COLO668 (cell line): Measurements from ENCODE around the gene LHB.
"Not testable (repeated sequence)": the region's sequence is repeated elsewhere in the genome, so short reads cannot be mapped to it uniquely, and the experiment has no call there.

Experiments
- DNase-seq: peaks from one replicate; lab custom pipeline; 2025; ENCODE audit not compliant: unreplicated experiment; lab: John Stamatoyannopoulos, UW

LHB gene

DNA sequence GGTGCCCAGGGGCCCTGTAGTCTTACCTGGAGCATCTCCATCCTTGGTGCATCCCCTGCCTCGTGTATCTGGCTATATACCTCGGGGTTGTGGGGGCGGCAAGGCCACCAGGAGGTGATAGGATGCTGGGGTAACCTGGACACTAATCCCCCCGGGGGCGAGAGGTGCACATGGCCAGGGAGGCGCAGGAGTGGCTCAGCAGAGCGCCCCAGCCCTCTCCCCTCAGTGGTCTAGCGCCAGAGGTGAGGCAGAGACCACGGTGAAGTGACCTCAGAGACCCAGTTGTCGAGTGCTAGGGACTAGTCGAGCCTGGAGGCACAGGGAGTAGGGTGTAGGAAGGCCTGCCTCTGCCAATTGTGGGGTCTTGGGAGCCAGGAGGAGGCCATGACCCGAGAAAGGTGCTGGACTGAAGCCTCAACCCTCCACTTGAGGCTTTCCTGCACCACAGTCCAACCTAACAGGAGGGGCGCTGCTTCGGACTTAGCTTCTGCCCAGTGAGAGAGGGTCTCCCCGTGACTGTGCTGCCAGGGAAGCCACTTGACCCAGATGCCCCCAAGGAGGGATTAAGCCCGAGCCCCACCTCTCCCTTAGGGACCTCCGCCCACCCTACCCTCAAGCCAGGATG is at the start of gene LHB:
Gene LHB (minus strand): TSS at position 51 of the 625 bp plus-strand sequence. CDS start 10 bp downstream, at position 41.
- no peak for DNase-seq

DNA sequence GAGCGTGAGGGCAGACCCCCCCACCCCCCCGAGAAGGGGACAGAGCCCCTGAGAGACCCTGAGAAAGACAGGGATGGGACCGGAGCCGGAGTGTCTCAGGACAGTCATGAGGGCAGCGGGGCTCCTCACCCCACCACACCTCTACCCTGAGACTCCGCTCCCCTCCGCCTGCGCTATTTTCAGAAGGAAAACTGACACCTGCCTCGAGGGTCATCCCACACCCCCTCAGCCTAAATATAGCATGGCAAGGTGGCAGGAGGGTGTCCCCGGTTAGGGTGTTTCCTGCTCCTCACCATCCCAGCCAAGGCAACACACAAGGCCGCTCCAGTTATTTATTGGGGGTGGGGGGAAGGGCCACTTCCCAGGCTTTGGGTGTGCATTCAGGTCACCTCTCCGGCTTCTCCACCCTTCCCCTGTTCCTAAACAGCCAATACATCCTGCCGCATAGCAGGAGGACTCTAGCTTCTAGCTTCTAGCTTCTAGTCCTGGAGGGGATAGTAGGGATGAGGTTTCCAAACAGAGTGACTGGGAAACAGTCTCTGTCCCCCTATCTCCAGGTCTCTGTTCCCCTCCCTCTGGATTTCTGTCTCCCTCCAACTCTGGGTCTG is 49.1 kb upstream of the LHB start:
- no peak for DNase-seq

DNA sequence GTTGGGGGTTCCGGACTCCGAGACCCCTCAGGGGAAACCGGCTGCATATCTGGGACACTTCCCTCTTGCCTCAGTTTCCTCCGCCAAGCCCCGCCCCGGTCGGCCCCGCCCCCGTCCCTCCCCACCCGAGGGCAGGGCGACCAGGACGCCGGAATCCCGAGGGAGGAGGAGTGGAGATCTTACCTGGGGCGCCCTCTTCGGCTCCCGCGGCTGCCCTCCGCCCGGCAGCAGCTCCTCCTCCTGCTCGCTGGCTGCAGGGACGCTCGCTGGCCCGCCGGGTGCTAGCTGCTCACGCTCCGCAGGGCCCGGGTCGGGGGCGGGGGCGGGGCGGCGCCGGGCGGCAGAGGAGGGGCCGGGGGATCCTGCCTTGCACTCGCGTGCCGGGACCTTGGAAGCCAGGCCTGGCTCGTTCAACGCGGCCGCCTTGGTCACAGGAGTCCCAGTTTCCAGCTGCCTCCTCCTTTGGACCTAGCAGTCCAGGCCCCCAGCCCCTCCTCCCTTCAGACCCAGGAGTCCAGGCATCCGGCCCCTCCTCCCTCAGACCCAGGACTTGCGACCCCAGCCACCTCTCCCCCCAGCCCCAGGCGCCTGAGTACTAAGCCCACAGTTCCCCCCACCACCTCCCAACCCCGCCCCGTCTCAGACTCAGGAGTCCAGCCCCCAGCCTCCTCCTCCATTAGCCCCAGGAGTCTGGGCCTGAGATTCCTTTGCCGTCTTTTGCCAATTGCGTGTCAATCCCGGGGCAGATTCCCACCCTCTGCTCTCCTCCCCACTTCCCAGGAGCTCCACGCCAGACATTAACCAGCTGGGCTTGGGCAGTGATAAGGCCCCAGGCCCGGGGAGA is 48.1 kb upstream of the LHB start, which contains the start of gene NTF4:
Gene NTF4 (minus strand): TSS at position 51 of the 844 bp plus-strand sequence. CDS start 2,821 bp downstream, outside the sequence.
- no peak for DNase-seq

DNA sequence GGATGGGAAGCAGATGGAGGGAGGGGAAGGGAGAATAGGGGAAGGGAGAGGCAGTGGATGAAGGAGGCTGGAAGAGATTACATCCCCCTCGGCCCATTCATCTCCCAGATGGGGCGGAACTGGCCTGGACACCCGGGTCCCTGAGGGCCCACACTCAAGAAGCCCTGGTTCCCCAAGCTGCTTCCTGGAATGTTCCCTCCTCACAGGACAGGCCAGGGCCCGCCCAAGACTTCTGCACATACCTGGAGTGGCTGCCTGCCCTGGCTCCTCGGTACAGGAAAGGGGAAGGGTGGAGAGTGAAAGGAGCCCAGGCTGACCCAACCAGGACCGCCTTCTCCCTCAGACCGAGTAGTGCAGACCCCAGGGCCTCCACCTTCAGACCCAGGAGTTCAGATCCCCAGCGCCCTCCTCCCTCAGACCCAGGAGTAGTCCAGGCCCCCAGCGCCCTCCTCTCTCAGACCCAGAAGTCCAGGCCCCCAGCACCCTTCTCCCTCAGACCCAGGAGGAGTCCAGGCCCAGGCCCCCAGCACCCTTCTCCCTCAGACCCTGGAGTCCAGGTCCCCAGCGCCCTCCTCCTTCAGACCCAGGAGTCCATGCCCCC is 47.2 kb upstream of the LHB start:
- DNase-seq, result no peak

DNA sequence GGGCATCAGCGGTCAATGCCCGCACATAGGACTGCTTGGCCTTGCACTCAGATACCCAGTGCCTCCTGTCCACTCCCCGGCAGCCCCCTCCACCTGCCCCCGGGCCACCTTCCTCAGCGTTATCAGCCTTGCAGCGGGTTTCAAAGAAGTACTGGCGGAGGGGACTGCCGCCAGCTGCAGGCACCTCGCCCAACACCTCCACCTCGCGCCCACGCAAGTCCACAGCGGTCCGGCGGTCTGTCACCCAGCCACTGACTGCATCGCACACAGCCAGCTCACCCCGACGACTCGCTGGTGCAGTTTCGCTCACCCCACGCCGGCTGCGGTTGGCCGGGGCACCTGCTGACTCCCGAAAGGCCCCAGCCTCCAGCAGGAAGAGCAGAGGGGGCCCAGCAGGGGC is 44.6 kb upstream of the LHB start:
- DNase-seq, result no peak

DNA sequence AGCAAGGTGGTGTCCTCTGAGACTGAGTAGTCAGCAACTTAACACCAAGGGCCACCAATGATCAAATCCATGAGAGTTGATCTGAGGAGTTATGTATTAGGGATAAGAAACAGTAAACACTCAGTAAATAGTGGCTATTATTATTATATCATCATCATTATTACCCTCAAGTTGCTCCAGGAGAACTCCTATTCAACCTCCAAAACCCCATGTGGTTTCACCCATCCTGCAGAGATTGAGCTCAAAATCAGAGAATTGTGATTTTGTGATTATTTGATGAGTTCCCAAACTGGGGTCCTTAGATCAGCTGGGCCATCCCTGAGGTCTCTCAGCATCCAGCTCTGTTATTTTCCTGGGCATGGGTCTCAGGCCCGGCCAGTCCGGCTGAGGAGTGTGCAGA is 44.1 kb upstream of the LHB start:
- no peak for DNase-seq

DNA sequence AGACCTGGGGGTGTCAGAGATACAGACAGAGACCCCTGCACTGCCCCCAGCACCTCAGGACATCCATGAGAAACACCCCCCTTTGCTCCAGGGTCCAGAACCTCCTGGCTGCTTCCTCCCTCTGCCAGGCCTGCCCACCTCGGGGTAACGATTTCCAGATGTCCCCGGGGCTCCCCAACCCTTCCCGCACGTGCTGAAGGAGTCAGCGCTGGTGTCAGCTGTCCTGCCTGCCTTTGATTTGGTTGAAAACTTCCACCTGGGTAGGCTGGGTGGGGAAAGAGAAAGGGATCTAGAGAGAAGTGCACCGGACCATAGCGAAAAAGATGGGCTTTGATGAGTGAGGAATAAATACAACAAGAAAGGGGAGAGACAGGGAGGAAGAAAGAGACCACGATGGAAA is 42.2 kb upstream of the LHB start:
- DNase-seq, result no peak

DNA sequence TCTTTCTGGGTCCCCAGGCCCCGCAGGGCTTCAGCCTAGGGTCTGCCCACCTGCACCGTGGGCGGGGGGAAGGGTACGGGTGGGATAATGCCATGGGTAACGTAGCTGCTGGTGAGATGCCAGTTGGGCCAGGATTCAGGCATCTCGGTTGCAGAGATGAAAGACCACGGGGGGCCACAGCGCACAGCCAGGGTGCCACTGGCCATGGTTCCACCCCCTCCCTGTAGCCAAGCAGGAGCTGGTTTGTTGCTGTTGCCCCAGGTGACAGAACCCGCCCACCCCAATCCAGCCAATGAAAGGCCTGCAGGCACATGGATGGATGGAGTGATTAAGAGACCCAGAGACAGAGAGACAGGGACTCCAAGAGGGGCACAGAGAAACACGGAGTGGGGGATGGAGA is 41.7 kb upstream of the LHB start:
- DNase-seq, result peak; percentile 1

DNA sequence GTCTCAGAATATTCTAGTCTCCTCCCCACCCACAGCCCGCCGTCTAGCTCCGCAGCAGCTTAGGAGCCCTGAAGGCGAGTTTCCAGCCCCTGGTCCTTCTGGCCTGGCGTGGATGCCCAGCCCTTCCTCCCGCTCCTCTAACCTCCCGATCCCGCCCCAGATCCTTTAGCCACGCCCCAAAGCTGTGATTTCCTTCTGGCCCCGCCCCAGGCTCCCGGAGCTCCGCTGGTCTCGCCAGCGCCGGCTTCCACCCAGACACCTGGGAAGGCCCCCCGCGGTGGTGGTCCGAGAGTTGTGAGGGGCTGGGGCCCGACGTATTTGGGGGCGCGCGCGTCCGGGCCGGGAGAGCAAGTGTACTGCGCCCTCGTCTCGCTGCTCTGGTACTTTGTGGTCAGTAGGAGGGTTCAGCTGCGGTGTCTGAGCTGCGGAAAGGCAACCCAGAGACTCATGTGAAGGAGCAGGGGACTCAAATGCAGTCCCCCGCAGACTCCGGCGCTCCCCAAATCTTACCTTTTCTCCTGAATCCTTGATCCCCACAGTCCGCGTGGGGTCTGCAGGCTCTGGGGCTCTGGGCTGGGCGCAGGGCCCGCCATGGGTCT is 40.8 kb upstream of the LHB start, which contains the start of gene CGB7:
Gene CGB7 (minus strand): TSS at position 114 of the 599 bp plus-strand sequence. CDS start 2,374 bp downstream, outside the sequence.
- peak; percentile 13 for DNase-seq

DNA sequence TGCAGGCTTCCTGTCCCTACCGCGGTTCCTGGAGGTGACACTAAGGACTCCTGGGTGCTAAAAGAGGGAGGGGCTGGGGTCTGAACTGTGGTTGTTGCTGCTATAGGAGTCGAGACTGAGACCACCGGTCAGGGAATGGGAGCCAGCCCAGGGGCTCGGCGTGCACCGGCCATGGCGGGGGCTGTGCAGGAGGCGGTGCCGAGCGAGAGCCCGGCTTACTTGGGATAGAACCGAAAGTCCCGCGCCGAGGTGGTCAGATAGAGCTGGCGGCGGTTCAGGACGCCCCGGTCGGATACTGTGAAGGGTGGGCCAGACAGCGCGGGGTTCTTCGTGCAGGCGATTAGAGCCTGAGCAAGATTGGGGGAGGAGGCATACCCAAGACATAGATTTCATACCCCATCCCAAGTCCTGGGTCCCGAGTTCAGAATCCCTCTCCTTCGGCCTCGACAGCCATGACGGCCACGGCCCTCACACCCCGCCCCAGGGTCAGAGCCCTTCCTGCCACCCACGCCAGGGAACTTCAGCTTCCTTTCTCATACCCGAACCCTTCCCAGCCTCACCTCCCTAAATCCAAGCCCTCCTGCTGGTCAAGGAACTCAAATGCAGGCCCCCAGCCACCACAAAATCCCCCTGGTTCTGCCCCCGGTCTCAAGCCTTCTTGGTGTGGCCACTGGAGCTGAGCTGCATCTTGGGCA is 40.2 kb upstream of the LHB start:
- not testable (repeated sequence) for DNase-seq

DNA sequence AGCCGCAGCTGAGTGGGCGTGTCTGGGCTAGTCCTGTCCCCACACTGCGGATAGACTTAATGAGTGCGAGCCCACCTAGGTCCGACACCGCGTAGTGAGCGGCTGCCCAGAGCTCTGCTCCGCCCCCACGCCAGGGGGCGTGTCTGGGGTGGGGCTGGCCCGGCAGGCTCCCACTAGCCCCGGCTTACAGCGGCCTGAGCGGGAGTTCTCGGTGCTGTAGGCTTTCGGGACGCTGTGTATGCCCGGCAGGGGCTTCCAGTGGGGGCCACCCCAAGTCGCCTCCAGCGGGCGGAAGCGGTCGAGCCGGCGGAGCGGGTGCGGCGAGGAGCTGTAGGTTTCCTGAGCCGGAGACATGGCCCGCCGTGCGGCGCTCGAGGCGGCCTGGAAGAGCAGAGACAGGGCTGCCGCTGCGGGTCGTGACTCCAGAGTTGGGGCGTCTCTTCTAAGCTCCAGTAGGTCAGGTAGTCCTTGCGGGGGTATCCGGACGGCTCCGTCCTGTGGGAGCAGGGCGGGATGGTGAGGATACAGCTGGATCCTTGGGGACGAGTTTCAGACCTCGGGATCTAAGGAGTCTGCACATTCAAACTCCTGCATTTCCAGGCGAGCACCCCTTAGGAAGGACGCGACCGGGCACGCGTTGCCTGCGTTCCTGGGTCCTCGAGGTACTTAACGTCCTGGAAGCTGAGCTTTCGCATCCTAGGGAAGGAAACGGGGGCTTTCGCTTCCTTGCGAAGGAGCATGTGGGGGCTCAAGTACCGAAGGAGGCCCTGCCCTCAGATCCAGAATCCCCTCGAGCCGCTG is 39.4 kb upstream of the LHB start:
- peak; percentile 61 for DNase-seq

DNA sequence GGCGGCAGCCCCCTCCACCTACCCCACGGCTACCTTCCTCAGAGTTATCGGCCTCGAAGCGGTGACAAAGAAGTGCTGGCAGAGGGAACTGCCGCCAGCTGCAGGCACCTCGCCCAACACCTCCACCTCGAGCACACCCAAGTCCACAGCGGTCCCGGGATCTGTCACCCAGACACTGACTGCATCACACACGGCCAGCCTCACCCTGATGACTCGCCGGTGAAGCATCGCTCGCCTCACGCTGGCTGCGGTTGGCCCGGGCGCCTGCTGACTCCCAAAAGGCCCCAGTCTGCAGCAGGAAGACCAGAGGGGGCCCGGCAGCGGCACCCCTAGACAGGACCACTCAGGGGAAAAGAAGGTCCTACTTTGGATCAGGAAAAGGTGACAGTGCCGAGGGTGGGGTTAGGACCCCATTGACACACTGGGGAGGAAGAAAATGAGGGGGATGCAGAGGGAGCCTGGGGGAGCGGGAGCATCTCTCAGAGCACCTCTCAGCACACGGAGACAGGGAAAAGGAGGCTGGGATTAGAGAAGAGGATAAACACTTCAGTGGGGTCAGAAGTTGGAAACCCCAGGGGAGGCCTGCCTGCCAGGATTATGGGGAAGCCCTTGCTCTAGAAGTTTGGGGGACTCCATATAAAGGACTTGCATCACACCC is 33.6 kb upstream of the LHB start:
- DNase-seq, result not testable (repeated sequence)

DNA sequence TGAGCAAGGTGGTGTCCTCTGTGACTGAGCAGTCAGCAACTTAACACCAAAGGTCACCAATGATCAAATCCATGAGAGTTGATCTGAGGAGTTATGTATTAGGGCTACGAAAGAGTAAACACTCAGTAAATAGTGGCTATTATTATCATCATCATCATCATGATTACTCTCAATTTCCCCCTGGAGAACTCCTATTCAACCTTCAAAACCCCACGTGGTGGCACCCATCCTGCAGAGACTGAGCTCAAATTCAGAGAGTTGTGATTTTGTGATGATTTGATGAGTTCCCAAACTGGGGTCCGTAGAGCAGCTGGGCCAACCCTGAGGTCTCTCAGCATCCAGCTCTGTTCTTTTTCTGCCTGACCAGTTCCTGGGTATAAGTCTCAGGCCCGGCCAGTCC is 32.9 kb upstream of the LHB start:
- not testable (repeated sequence) for DNase-seq

DNA sequence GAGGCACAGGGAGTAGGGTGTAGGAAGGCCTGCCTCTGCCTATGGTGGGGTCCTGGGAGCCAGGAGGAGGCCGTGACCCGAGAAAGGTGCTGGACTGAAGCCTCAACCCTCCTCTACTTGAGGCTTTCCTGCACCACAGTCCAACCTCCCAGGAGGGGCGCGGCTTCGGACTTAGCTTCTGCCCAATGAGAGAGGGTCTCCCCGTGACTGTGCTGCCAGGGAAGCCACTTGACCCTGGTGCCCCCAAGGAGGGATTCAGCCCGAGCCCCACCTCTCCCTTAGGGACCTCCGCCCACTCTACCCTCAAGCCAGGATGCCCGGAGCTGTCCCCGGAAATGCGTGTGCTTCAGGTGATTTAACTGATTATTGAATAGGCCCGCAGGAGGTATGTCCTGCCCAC is 32.1 kb upstream of the LHB start, which contains the start of gene CGB8:
Gene CGB8 (minus strand): TSS at position 101 of the 400 bp plus-strand sequence. CDS start 372 bp downstream, outside the sequence.
- not testable (repeated sequence) for DNase-seq

DNA sequence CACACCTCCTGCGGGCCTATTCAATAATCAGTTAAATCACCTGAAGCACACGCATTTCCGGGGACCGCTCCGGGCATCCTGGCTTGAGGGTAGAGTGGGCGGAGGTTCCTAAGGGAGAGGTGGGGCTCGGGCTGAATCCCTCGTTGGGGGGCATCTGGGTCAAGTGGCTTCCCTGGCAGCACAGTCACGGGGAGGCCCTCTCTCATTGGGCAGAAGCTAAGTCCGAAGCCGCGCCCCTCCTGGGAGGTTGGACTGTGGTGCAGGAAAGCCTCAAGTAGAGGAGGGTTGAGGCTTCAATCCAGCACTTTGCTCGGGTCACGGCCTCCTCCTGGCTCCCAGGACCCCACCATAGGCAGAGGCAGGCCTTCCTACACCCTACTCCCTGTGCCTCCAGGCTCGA is 26.7 kb upstream of the LHB start, which contains the start of gene CGB5:
Gene CGB5 (plus strand): TSS at position 301 of the 400 bp plus-strand sequence. CDS start 362 bp downstream, outside the sequence.
- not testable (repeated sequence) for DNase-seq

DNA sequence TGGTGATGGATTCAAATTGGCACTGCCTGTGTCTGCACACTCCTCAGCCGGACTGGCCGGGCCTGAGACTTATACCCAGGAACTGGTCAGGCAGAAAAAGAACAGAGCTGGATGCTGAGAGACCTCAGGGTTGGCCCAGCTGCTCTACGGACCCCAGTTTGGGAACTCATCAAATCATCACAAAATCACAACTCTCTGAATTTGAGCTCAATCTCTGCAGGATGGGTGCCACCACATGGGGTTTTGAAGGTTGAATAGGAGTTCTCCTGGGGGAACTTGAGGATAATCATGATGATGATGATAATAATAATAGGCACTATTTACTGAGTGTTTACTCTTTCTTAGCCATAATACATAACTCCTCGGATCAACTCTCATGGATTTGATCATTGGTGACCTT is 25.8 kb upstream of the LHB start:
- not testable (repeated sequence) for DNase-seq

DNA sequence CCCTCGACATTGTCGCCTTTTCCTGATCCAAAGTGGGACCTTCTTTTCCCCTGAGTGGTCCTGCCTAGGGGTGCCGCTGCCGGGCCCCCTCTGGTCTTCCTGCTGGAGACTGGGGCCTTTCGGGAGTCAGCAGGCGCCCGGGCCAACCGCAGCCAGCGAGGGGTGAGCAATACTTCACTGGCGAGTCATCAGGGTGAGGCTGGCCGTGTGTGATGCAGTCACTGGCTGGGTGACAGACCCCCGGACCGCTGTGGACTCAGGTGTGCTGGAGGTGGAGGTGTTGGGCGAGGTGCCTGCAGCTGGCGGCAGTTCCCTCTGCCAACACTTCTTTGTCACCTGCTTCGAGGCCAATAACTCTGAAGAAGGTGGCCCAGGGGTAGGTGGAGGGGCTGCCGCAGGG is 25.3 kb upstream of the LHB start:
- DNase-seq, result no peak

DNA sequence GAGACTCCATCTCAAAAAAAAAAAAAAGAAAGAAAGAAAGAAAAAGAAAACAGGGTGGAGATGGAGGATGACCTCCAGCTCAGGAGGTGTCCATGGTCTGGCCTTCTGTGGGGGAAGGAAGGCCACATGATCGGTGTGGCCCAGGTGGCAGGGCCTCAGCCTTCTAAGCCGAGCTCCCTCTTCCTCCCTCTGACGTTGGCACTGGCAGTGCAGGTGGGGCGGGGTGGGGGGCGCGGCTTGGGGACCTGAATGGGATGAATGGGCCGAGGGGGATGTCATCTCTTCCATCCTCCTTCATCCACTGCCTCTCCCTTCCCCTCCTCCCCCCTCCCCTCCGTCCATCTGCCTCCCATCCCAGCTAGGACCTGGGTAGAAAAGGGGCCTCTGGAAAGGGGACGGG is 22.8 kb upstream of the LHB start:
- not testable (repeated sequence) for DNase-seq
